Measurements from ENCODE around the gene DENND1B. TPM values are rescaled to one million over a fixed set of nuclear protein-coding genes. Genes with fewer than 3 reads are reported as not detected.
A peak's percentile ranks its signal among the peaks of the same experiment; 100 is the strongest.

Gene DENND1B
- total RNA-seq, 2 experiments from 2014 or later: 10.8 to 12.7 TPM

DNA sequence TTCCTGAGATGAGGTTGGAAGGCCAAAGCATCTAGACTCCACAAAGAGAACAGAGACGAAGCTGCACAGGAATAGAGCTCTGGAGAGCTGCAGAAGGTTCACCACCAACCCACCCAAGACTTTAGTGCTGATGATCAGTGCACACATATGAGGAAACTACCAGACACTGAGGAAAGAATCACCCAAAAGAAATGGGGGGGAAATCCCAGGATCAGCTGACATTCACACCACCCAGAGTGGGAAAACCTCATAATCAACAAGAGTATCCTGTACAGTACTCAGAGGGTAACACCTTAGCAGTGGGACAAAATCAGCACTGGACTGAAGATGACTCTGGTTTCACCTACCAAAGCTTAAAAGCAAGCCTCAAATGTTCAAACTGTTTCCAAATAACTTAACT lies 36.4 kb downstream of the DENND1B start:
- Mint-ChIP-seq H3K27ac (no peak overlapping the region), H3K9me3 (peaks cover 5% of the 10 kb centered on the region), H3K4me1 (ENCODE audit: low read depth) (peaks cover 42% of the 10 kb centered on the region), H3K27me3 (no peaks in the 10 kb centered on the region), H3K36me3 (ENCODE audit: low read depth) (peaks cover 7% of the 10 kb centered on the region), H3K4me3 (no peak overlapping the region)
- CTCF ChIA-PET: interaction anchor here (1.5 kb wide), 1 partner anchor 20 kb away, joined by 4 read pairs; no protein-coding TSS in a partner anchor
- ATAC-seq: no peak
- POLR2A ChIA-PET: no interaction called here
- intact Hi-C loops (cut with micrococcal nuclease): no loop called here
- DNase-seq: peak; percentile 7
- TF ChIP-seq, protein P1, sequence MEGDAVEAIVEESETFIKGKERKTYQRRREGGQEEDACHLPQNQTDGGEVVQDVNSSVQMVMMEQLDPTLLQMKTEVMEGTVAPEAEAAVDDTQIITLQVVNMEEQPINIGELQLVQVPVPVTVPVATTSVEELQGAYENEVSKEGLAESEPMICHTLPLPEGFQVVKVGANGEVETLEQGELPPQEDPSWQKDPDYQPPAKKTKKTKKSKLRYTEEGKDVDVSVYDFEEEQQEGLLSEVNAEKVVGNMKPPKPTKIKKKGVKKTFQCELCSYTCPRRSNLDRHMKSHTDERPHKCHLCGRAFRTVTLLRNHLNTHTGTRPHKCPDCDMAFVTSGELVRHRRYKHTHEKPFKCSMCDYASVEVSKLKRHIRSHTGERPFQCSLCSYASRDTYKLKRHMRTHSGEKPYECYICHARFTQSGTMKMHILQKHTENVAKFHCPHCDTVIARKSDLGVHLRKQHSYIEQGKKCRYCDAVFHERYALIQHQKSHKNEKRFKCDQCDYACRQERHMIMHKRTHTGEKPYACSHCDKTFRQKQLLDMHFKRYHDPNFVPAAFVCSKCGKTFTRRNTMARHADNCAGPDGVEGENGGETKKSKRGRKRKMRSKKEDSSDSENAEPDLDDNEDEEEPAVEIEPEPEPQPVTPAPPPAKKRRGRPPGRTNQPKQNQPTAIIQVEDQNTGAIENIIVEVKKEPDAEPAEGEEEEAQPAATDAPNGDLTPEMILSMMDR (IDR thresholded peaks at IDR 0.05): no peak

DNA sequence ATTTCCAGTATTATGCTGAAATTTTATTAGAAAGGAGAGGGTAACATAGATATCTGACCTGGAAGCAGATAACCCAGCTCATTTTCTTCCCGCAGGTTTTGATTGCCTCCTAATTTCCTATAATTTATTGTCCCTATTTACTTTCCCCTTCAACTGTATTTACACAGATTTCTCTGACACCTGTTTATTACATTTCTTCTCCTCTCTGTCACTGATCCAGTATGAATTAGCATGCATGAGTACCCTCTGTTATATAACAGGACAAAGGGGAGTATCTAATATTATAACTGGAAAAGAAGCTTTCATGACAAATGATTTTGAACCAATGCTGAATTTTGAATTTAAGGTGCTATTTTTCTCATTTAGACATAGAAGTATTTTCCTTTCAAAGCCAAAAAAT lies 37.4 kb downstream of the DENND1B start:
- POLR2A ChIA-PET: no interaction called here
- peaks cover 10% of the 10 kb centered on the region for H3K36me3 Mint-ChIP-seq (ENCODE audit: low read depth)
- H3K4me1 Mint-ChIP-seq (ENCODE audit: low read depth): peaks cover 38% of the 10 kb centered on the region
- ATAC-seq (no peak), DNase-seq (no peak)
- no peak overlapping the region for H3K27ac Mint-ChIP-seq
- no peak overlapping the region for H3K4me3 Mint-ChIP-seq
- TF ChIP-seq, protein P1 (IDR thresholded peaks at IDR 0.05): no peak
- intact Hi-C loops (cut with micrococcal nuclease): no loop called here
- peaks cover 5% of the 10 kb centered on the region for H3K9me3 Mint-ChIP-seq
- CTCF ChIA-PET: interaction anchor here (1.5 kb wide), 1 partner anchor 21 kb away, joined by 4 read pairs; no protein-coding TSS in a partner anchor
- H3K27me3 Mint-ChIP-seq: no peaks in the 10 kb centered on the region

DNA sequence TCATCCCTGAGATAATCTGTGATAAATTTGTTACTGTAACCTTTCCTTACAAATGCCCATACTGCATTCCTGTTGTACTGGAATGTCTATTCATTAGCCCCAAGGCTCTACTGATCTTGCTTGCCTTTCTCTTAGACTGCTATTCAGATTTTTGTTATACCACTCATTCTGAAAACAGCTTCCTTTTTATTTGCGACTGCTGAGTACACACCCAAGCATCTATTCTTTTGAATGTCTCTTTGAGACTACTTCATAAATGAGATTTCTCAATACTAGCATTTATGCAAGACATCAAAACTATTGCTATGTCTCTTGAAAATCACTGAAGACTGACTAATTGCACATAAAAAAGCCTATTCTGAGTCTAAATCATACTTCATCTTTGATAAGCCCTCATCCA lies 38.6 kb downstream of the DENND1B start:
- H3K4me3 Mint-ChIP-seq: no peak overlapping the region
- peaks cover 39% of the 10 kb centered on the region for H3K4me1 Mint-ChIP-seq (ENCODE audit: low read depth)
- ATAC-seq: no peak
- TF ChIP-seq, protein P1 (IDR thresholded peaks at IDR 0.05): no peak
- POLR2A ChIA-PET: no interaction called here
- no peak for DNase-seq
- no peaks in the 10 kb centered on the region for H3K27me3 Mint-ChIP-seq
- H3K27ac Mint-ChIP-seq: no peak overlapping the region
- CTCF ChIA-PET: interaction anchor here (1.3 kb wide), 1 partner anchor 17 kb away, joined by 4 read pairs; no protein-coding TSS in a partner anchor
- intact Hi-C loops (cut with micrococcal nuclease): no loop called here
- H3K9me3 Mint-ChIP-seq: peaks cover 5% of the 10 kb centered on the region
- H3K36me3 Mint-ChIP-seq (ENCODE audit: low read depth): peaks cover 11% of the 10 kb centered on the region

DNA sequence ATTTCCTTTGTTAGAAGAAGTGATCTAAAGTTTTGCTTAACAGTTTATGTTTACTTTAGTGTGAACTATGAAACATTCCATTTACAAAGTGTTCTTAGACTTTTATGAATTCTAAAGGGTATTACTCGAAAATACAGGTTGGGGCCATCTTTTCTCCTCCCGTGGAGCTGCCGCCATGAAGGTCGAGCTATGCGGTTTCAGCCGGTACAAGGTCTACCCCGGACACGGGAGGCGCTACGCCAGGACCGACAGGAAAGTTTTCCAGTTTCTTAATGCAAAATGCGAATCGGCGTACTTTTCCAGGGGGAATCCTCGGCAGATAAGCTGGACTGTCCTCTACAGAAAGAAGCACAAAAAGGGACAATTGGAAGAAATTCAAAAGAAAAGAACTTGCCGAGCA lies 39.8 kb downstream of the DENND1B start:
- H3K9me3 Mint-ChIP-seq: peaks cover 5% of the 10 kb centered on the region
- H3K27ac Mint-ChIP-seq: no peak overlapping the region
- TF ChIP-seq, protein P1 (IDR thresholded peaks at IDR 0.05): no peak
- no peak for ATAC-seq
- peaks cover 36% of the 10 kb centered on the region for H3K4me1 Mint-ChIP-seq (ENCODE audit: low read depth)
- peaks cover 11% of the 10 kb centered on the region for H3K36me3 Mint-ChIP-seq (ENCODE audit: low read depth)
- H3K27me3 Mint-ChIP-seq: no peaks in the 10 kb centered on the region
- ChIA-PET CTCF (interaction anchor here (0.7 kb wide), 1 partner anchor 133 kb away, joined by 3 read pairs; no protein-coding TSS in a partner anchor), POLR2A (no interaction called here)
- DNase-seq: no peak
- intact Hi-C loops (cut with micrococcal nuclease): no loop called here
- H3K4me3 Mint-ChIP-seq: no peak overlapping the region

DNA sequence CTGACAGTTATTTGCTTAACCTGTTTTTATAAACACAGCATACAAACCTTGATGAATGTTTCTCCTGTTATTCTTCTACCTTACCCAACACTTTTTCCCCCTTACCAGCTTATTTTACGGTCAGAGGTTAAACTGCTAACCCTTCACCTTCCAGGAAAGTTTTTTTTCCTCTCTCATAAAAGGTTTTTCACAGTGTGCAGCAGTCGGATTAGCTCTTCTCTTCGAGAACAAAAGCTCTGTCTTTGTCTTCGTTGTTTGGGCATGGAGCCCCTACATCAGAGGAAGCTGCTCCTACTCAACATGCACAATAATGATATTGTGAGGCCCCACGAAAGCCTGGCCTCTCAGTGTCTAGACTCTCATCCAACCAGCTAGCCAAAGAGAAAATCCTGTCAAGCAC lies 42.0 kb downstream of the DENND1B start:
- TF ChIP-seq, protein P1 (IDR thresholded peaks at IDR 0.05): no peak
- POLR2A ChIA-PET: no interaction called here
- Mint-ChIP-seq H3K27ac (no peak overlapping the region), H3K4me3 (no peak overlapping the region), H3K4me1 (ENCODE audit: low read depth) (peaks cover 14% of the 10 kb centered on the region), H3K9me3 (peaks cover 9% of the 10 kb centered on the region), H3K27me3 (no peaks in the 10 kb centered on the region), H3K36me3 (ENCODE audit: low read depth) (peaks cover 14% of the 10 kb centered on the region)
- DNase-seq (no peak), ATAC-seq (no peak)
- intact Hi-C loops (cut with micrococcal nuclease): no loop called here
- CTCF ChIA-PET: no interaction called here
